K562 (cell line): Measurements from ENCODE around the gene ADPRHL1.

Experiments used
- GABPA ChIP-seq: fragments of 200-800 bp; sonication (Bioruptor generic); conservative IDR thresholded peaks from 2 replicates; pipeline ENCODE4 v1.6.1; 2016; ENCODE audit warnings: low read depth, missing genetic modification characterization, missing compliant biosample characterization
- MTA2 ChIP-seq: fragments of 450-650 bp; IDR thresholded peaks from 2 replicates; pipeline ENCODE4 v1.6.1; 2016; ENCODE audit warnings: low read depth
- REST ChIP-seq, 2 experiments: fragments of 450-650 bp; formaldehyde crosslinking in 1 of 2; IDR thresholded peaks; 2 replicates each; pipeline versions ENCODE4 v1.4.0 to v1.6.1; 2014 to 2020; ENCODE audit warnings: mild to moderate bottlenecking in 2 of 2, borderline replicate concordance in 1 of 2, low read depth in 1 of 2
- ZNF384 ChIP-seq: IDR thresholded peaks from 2 replicates; pipeline ENCODE4 v1.6.1; 2012; ENCODE audit warnings: low read depth, low read length, improper control_type of control experiment
- ZNF699 ChIP-seq: fragments of 250-450 bp; sonication (Bioruptor Pico); IDR thresholded peaks from 2 replicates; pipeline ENCODE4 v1.8.0; 2021; ENCODE audit warnings: mild to moderate bottlenecking, moderate library complexity; ENCODE audit not compliant: insufficient replicate concordance

- TF ChIP-seq ZNF699, result no peak
- no peak for TF ChIP-seq MTA2
- no peak for TF ChIP-seq ZNF384
- TF ChIP-seq REST (IDR thresholded peaks at IDR 0.05; ENCODE audit: borderline replicate concordance), result no peak
- TF ChIP-seq REST (CRISPR knock-in tag; IDR thresholded peaks at IDR 0.05; ENCODE audit: low read depth), result no peak
- TF ChIP-seq GABPA, result no peak
These were observed 20.9 kb upstream of the ADPRHL1 start for GRCh38 chr13:113474179-113474578.
